Heart left ventricle (tissue), 13 donors: ENCODE measurements around the gene ARPIN.

Experiments used
- CTCF ChIP-seq, 12 donors: fragments of 200-600 bp; sonication (generic) in 4 of 12; IDR thresholded peaks; one replicate each; pipeline versions ENCODE4 v1.5.0 to v1.8.0; 2018 to 2022; ENCODE audit warnings: antibody characterized with exemption in 12 of 12, mild to moderate bottlenecking in 5 of 12
- POLR2A ChIP-seq, 2 donors: fragments of 450-650 bp; IDR thresholded peaks; one replicate each; pipeline ENCODE4 v1.6.1; 2017; ENCODE audit warnings: antibody characterized with exemption in 2 of 2, mild to moderate bottlenecking in 2 of 2, moderate library complexity in 2 of 2
- donor health status: ischemic (EF 13 %, LVEDD 7.1; RV severe dilation, severe dysfunction).
- donor health status: DM: no; HTN: yes; CAD: no.
- donor health status: DM: no; HTN: no; CAD: no.
- donor health status: ischemic (EF 25% LVEDD 6.9; RV normal size, moderate dysfunction).
- donor health status: ischemic (EF 25% LVEDD 5.7; RV mildly dilated, moderate dysfunction).
- donor health status: ischemic (EF 35%, LVEDD 5.7; RV mildly dilated, moderate dysfunction).
- donor health status: nonischemic (EF 11% LVEDD 7.7; RV severe dilation, severe dysfunction).
- donor health status: DM: yes; HTN: yes; CAD: no.
- donor health status: PGD.
- donor health status: ischemic (EF 29% LVEDD 5.4; RV normal size, mild dysfunction).
- donor health status: nonischemic (EF 23%, LVEDD 6.1; RV moderate dilation, normal function).

GRCh38 chr15:89903015-89903857, 9.5 kb downstream of the ARPIN start:
- TF ChIP-seq CTCF (IDR thresholded peaks at IDR 0.05) (no peak), POLR2A (IDR thresholded peaks at IDR 0.05) (no peak)
